Measurements from ENCODE around the gene SLC29A3.

The SLC29A3 gene

GRCh38 chr10:71374481-71375233, 55.6 kb downstream of the SLC29A3 start:
- no peak for DNase-seq

GRCh38 chr10:71375952-71376351, 56.9 kb downstream of the SLC29A3 start:
- no peak for DNase-seq

GRCh38 chr10:71378336-71379117, 59.5 kb downstream of the SLC29A3 start:
- no peak for DNase-seq

GRCh38 chr10:71379118-71379766, 60.2 kb downstream of the SLC29A3 start:
- no peak for DNase-seq

GRCh38 chr10:71380841-71381240, 61.8 kb downstream of the SLC29A3 start:
- no peak for DNase-seq

GRCh38 chr10:71381611-71382010, 62.6 kb downstream of the SLC29A3 start:
- DNase-seq, result no peak

- DNase-seq, result no peak
These were observed 63.0 kb downstream of the SLC29A3 start for GRCh38 chr10:71382028-71382427.

- no peak for DNase-seq
These were observed 63.7 kb downstream of the SLC29A3 start for GRCh38 chr10:71382757-71383156.

- DNase-seq, result peak; percentile 76
These were observed 65.1 kb downstream of the SLC29A3 start for GRCh38 chr10:71383972-71384687.

- no peak for DNase-seq
These were observed 69.1 kb downstream of the SLC29A3 start for GRCh38 chr10:71388171-71388570.

GRCh38 chr10:71388583-71389310, 69.7 kb downstream of the SLC29A3 start:
- DNase-seq, result no peak

- DNase-seq, result no peak
These were observed 70.9 kb downstream of the SLC29A3 start for GRCh38 chr10:71389768-71390460.

- DNase-seq, result no peak
These were observed 71.4 kb downstream of the SLC29A3 start for GRCh38 chr10:71390461-71390835.

- DNase-seq, result no peak
These were observed 72.0 kb downstream of the SLC29A3 start for GRCh38 chr10:71390921-71391690.

GRCh38 chr10:71391701-71392100, 72.6 kb downstream of the SLC29A3 start:
- no peak for DNase-seq

- no peak for DNase-seq
These were observed 73.2 kb downstream of the SLC29A3 start for GRCh38 chr10:71392292-71392691.

GRCh38 chr10:71392791-71393781, 74.0 kb downstream of the SLC29A3 start:
- no peak for DNase-seq

GRCh38 chr10:71393841-71394475, 74.9 kb downstream of the SLC29A3 start:
- DNase-seq, result no peak

GRCh38 chr10:71394926-71395562, 76.0 kb downstream of the SLC29A3 start:
- no peak for DNase-seq
